ENCODE measurements around the gene MUTYH.
"Not testable (repeated sequence)": the region's sequence is repeated elsewhere in the genome, so short reads cannot be mapped to it uniquely, and the experiment has no call there.

MUTYH gene

GRCh38 chr1:45321444-45321843, 18.8 kb downstream of the MUTYH start:
- no peak for DNase-seq (ENCODE audit: low spot score)

- DNase-seq (ENCODE audit: low spot score): no peak
Observed at GRCh38 chr1:45319761-45320160, 20.5 kb downstream of the MUTYH start.

- no peak for DNase-seq (ENCODE audit: low spot score)
Observed at GRCh38 chr1:45317166-45317565, 23.1 kb downstream of the MUTYH start.

- no peak for DNase-seq (ENCODE audit: low spot score)
Observed at GRCh38 chr1:45314266-45314665, 26.0 kb downstream of the MUTYH start.

GRCh38 chr1:45306905-45307304, 33.3 kb downstream of the MUTYH start:
- no peak for DNase-seq (ENCODE audit: low spot score)

- no peak for DNase-seq (ENCODE audit: low spot score)
Observed at GRCh38 chr1:45306319-45306718, 33.9 kb downstream of the MUTYH start.

GRCh38 chr1:45305231-45305630, 35.0 kb downstream of the MUTYH start:
- DNase-seq (ENCODE audit: low spot score): no peak

- no peak for DNase-seq (ENCODE audit: low spot score)
Observed at GRCh38 chr1:45304311-45305081, 35.7 kb downstream of the MUTYH start.

- DNase-seq (ENCODE audit: low spot score): peak; percentile 96
Observed at GRCh38 chr1:45303520-45304310, 36.5 kb downstream of the MUTYH start.

- DNase-seq (ENCODE audit: low spot score): no peak
Observed at GRCh38 chr1:45302505-45303150, 37.6 kb downstream of the MUTYH start.

- DNase-seq (ENCODE audit: low spot score): no peak
Observed at GRCh38 chr1:45300669-45300997, 39.6 kb downstream of the MUTYH start.

- DNase-seq (ENCODE audit: low spot score): peak; percentile 69
Observed at GRCh38 chr1:45299981-45300668, 40.1 kb downstream of the MUTYH start.

- DNase-seq (ENCODE audit: low spot score): no peak
Observed at GRCh38 chr1:45299296-45299695, 40.9 kb downstream of the MUTYH start.

- no peak for DNase-seq (ENCODE audit: low spot score)
Observed at GRCh38 chr1:45297666-45298356, 42.4 kb downstream of the MUTYH start.

GRCh38 chr1:45291716-45292115, 48.5 kb downstream of the MUTYH start:
- DNase-seq (ENCODE audit: low spot score): no peak

- not testable (repeated sequence) for DNase-seq (ENCODE audit: low spot score)
Observed at GRCh38 chr1:45291002-45291401, 49.2 kb downstream of the MUTYH start.

- DNase-seq (ENCODE audit: low spot score): not testable (repeated sequence)
Observed at GRCh38 chr1:45286521-45286920, 53.7 kb downstream of the MUTYH start.

GRCh38 chr1:45284858-45285257, 55.4 kb downstream of the MUTYH start:
- DNase-seq (ENCODE audit: low spot score): not testable (repeated sequence)

GRCh38 chr1:45282351-45282750, 57.9 kb downstream of the MUTYH start:
- no peak for DNase-seq (ENCODE audit: low spot score)

Data from hepatic stellate cell (primary cell).